SK-N-SH (cell line): ENCODE measurements around the gene ILK. TPM values are rescaled to one million over a fixed set of nuclear protein-coding genes. Genes with fewer than 3 reads are reported as not detected.

ENCODE experiments used
- CTCF ChIA-PET: fragments of 300-600, 350-600 bp; formaldehyde crosslinking; extraction: SDS; loops from one replicate; lab custom pipeline; 2021; lab: Yijun Ruan, JAX
- POLR2A ChIA-PET: fragments of 350-600 bp; sonication (Branson Sonifier 250); formaldehyde crosslinking; extraction: SDS; loops from one replicate; lab custom pipeline; 2020; ENCODE audit warnings: antibody characterized with exemption, inconsistent platforms; lab: Yijun Ruan, JAX
- DNase-seq: peaks from one replicate; pipeline ENCODE4 v3.0.0; 2012
- H2AFZ ChIP-seq: fragments of 200-600 bp; sonication (generic); 2 replicates; pipeline ENCODE4 v1.8.1; 2016; ENCODE audit warnings: antibody characterized with exemption, mild to moderate bottlenecking, low read depth
- H3F3A ChIP-seq: fragments of 200-600 bp; sonication (generic); replicated peaks from 2 replicates; pipeline ENCODE3; 2016; ENCODE audit warnings: antibody characterized with exemption, mild to moderate bottlenecking; ENCODE audit not compliant: insufficient read depth
- H3K27ac ChIP-seq, 2 experiments: fragments of 200-500 bp in 1 of 2; fragments of 200-600 bp in 1 of 2; sonication (Bioruptor generic) in 1 of 2; sonication (generic), shearing (Covaris generic) in 1 of 2; 2 replicates each; pipeline versions ENCODE4 v1.5.1 to v1.6.1; 2014 to 2016; ENCODE audit warnings: low read depth in 2 of 2, inconsistent platforms in 1 of 2, low read length in 1 of 2, mild to moderate bottlenecking in 1 of 2, mixed read lengths in 1 of 2
- H3K27me3 ChIP-seq: fragments of 200-600 bp; sonication (generic), shearing (Covaris generic); 2 replicates; pipeline ENCODE4 v1.6.1; 2016; ENCODE audit warnings: mixed run types; ENCODE audit not compliant: insufficient read depth
- H3K36me3 ChIP-seq, 2 experiments: fragments of 200-500 bp in 1 of 2; fragments of 200-600 bp in 1 of 2; sonication (Bioruptor generic) in 1 of 2; sonication (generic) in 1 of 2; replicated peaks in 1 of 2; 2 replicates each; pipeline versions ENCODE3 to v1.5.1; 2014 to 2016; ENCODE audit warnings: low read length in 1 of 2, mild to moderate bottlenecking in 1 of 2; ENCODE audit not compliant: insufficient read depth in 2 of 2, control insufficient read depth in 1 of 2
- H3K4me1 ChIP-seq, 2 experiments: fragments of 200-500 bp in 1 of 2; fragments of 200-600 bp in 1 of 2; sonication (Bioruptor generic) in 1 of 2; sonication (generic), shearing (Covaris generic) in 1 of 2; 2 replicates each; pipeline versions ENCODE4 v1.5.1 to v1.6.1; 2014 to 2016; ENCODE audit warnings: low read depth in 1 of 2, low read length in 1 of 2, mixed run types in 1 of 2; ENCODE audit not compliant: insufficient read depth in 2 of 2, control insufficient read depth in 1 of 2
- H3K4me2 ChIP-seq: fragments of 200-600 bp; sonication (generic), shearing (Covaris generic); 2 replicates; pipeline ENCODE4 v1.6.1; 2017; ENCODE audit warnings: mixed run types
- H3K4me3 ChIP-seq, 2 experiments: fragments of 200-500 bp in 1 of 2; fragments of 200-600 bp in 1 of 2; sonication (Bioruptor generic) in 1 of 2; sonication (generic), shearing (Covaris generic) in 1 of 2; 2 replicates each; pipeline versions ENCODE4 v1.5.1 to v1.8.1; 2014 to 2016; ENCODE audit warnings: low read depth in 2 of 2, inconsistent platforms in 1 of 2, low read length in 1 of 2, mild to moderate bottlenecking in 1 of 2, mixed read lengths in 1 of 2, moderate library complexity in 1 of 2
- H3K79me2 ChIP-seq: fragments of 200-600 bp; sonication (generic); 2 replicates; pipeline ENCODE4 v1.8.1; 2017; ENCODE audit warnings: mild to moderate bottlenecking; ENCODE audit not compliant: insufficient read depth
- H3K9ac ChIP-seq: fragments of 200-600 bp; sonication (generic); 2 replicates; pipeline ENCODE4 v1.6.1; 2017; ENCODE audit warnings: mixed run types
- H3K9me2 ChIP-seq: fragments of 200-600 bp; sonication (generic); 2 replicates; pipeline ENCODE4 v1.6.1; 2017; ENCODE audit warnings: mixed run types
- H3K9me3 ChIP-seq: fragments of 200-600 bp; sonication (generic); 2 replicates; pipeline ENCODE4 v1.6.1; 2017; ENCODE audit warnings: mixed run types, mild to moderate bottlenecking, moderate library complexity
- H4K20me1 ChIP-seq: fragments of 200-600 bp; sonication (generic); 2 replicates; pipeline ENCODE4 v1.6.1; 2017; ENCODE audit warnings: mild to moderate bottlenecking, mixed run types; ENCODE audit not compliant: insufficient read depth
- CHD2 ChIP-seq: fragments of 150-350 bp; IDR thresholded peaks from 2 replicates; pipeline ENCODE4 v1.6.1; 2018; ENCODE audit warnings: low read length; ENCODE audit not compliant: partially characterized antibody
- ELF1 ChIP-seq: IDR thresholded peaks from 2 replicates; pipeline ENCODE4 v1.4.0; 2012
- EP300 ChIP-seq, 2 experiments: IDR thresholded peaks; 2 replicates each; pipeline versions ENCODE4 v1.4.0 to v1.6.1; 2012; ENCODE audit warnings: borderline replicate concordance in 1 of 2, low read depth in 1 of 2, low read length in 1 of 2
- FOXM1 ChIP-seq: IDR thresholded peaks from 2 replicates; pipeline ENCODE4 v1.4.0; 2012; ENCODE audit warnings: low read depth, mild to moderate bottlenecking
- GABPA ChIP-seq: IDR thresholded peaks from 2 replicates; pipeline ENCODE4 v1.4.0; 2012; ENCODE audit warnings: low read depth, mild to moderate bottlenecking
- IRF3 ChIP-seq: fragments of 150-350 bp; IDR thresholded peaks from 2 replicates; pipeline ENCODE4 v1.6.1; 2016; ENCODE audit warnings: mild to moderate bottlenecking, low read depth, low read length
- MEF2A ChIP-seq: IDR thresholded peaks from 2 replicates; pipeline ENCODE4 v1.4.0; 2012; ENCODE audit warnings: low read depth, borderline replicate concordance
- MXI1 ChIP-seq: IDR thresholded peaks from 2 replicates; pipeline ENCODE4 v1.6.1; 2012; ENCODE audit warnings: mild to moderate bottlenecking, low read depth, low read length, improper control_type of control experiment
- POLR2AphosphoS5 ChIP-seq: IDR thresholded peaks from 2 replicates; pipeline ENCODE4 v1.6.1; 2012; ENCODE audit warnings: low read depth, low read length
- RFX5 ChIP-seq: IDR thresholded peaks from 2 replicates; pipeline ENCODE4 v1.6.1; 2012; ENCODE audit warnings: mild to moderate bottlenecking, improper control_type of control experiment, low read length
- SIN3A ChIP-seq: IDR thresholded peaks from 2 replicates; pipeline ENCODE4 v1.6.1; 2012; ENCODE audit warnings: low read depth, mild to moderate bottlenecking, low read length, moderate library complexity, borderline replicate concordance
- SMC3 ChIP-seq: IDR thresholded peaks from 2 replicates; pipeline ENCODE4 v1.6.1; 2012; ENCODE audit warnings: low read depth, low read length, improper control_type of control experiment
- TCF12 ChIP-seq: IDR thresholded peaks from 2 replicates; pipeline ENCODE4 v1.4.0; 2012
- TEAD4 ChIP-seq: IDR thresholded peaks from 2 replicates; pipeline ENCODE4 v1.4.0; 2012; ENCODE audit warnings: mild to moderate bottlenecking, borderline replicate concordance; ENCODE audit not compliant: insufficient read depth
- ZBTB33 ChIP-seq: IDR thresholded peaks from 2 replicates; pipeline ENCODE4 v1.4.0; 2012; ENCODE audit warnings: low read depth, borderline replicate concordance
- WGBS: methylation state at CpG from one replicate; pipeline ENCODE4 v1.1.6; 2017; ENCODE audit warnings: low lambda C conversion rate; 5-methylcytosine and 5-hydroxymethylcytosine counted together
- polyA plus RNA-seq, 3 experiments: library from polyadenylated mRNA; depleted of rRNA; stranded (reverse); fragments of >200 nt; gene quantifications; 2 replicates each; pipeline ENCODE4 v1.2.3, GENCODE V29; 2012

Gene ILK
- polyA plus RNA-seq, 1 of the 3 experiments (the other 2 are of a cell fraction) = 241 TPM

- peak within 1 kb of the TSS; percentile 58 to 62 for H3K4me3 ChIP-seq
- peak within 1 kb of the TSS in 1 of 2 experiments; percentile 71; a peak in 1 of 4 replicates for H3K27ac ChIP-seq
- ChIA-PET POLR2A (interaction anchor here (1.0 kb wide), 1 partner anchor 9 kb away, joined by 11 read pairs; no protein-coding TSS in a partner anchor), CTCF (interaction anchor here (0.8 to 3.2 kb wide), 4 partner anchors 9 to 124 kb away, joined by 3 to 10 read pairs (median 6); no protein-coding TSS in a partner anchor)
- no peaks in the 10 kb centered on the region for H3K36me3 ChIP-seq
- peaks cover 4% of the 10 kb centered on the region for H3F3A ChIP-seq
- H3K79me2 ChIP-seq = no peaks in the 10 kb centered on the region
- no peaks in the 10 kb centered on the region for H3K9me3 ChIP-seq
- peak within 1 kb of the TSS; percentile 49 for H3K9ac ChIP-seq
- no peaks in the 10 kb centered on the region for H4K20me1 ChIP-seq
- H3K4me1 ChIP-seq = peaks cover 0 to 25% of the 10 kb centered on the region in 2 experiments; a peak in 1 of 4 replicates
- TF ChIP-seq ELF1 (no peak), MXI1 (no peak), POLR2AphosphoS5 (no peak)
- peak; percentile 96 for DNase-seq
- H3K27me3 ChIP-seq = no peaks in the 10 kb centered on the region
- peak within 1 kb of the TSS; percentile 74 for H3K4me2 ChIP-seq
- 29% methylated on average over 28 of the region's 56 CpGs for WGBS
- H2AFZ ChIP-seq = 0 out of 2 replicates have a peak within 1 kb of the TSS, but pooled peaks have one; percentile 79
- H3K9me2 ChIP-seq = no peaks in the 10 kb centered on the region
These were observed 52.4 kb downstream of the ILK start, which contains the start of gene DCHS1 for GRCh38 chr11:6655790-6656583. DCHS1 (minus strand) TSS chr11:6655809; CDS start chr11:6641613, 14,196 bp downstream.

GRCh38 chr11:6656584-6656915 is 53.0 kb downstream of the ILK start:
- no peak overlapping the region for H2AFZ ChIP-seq
- H3K27me3 ChIP-seq = no peaks in the 10 kb centered on the region
- WGBS = 87% methylated on average over 4 of the region's 4 CpGs
- H3K4me2 ChIP-seq = peak overlapping the region; percentile 39
- no peaks in the 10 kb centered on the region for H3K79me2 ChIP-seq
- ChIA-PET POLR2A (no interaction called here), CTCF (interaction anchor here (0.8 to 3.3 kb wide), 4 partner anchors 10 to 49 kb away, joined by 3 to 10 read pairs (median 8); partner anchors contain the start of gene MRPL17)
- H3F3A ChIP-seq = peaks cover 4% of the 10 kb centered on the region
- no peak for DNase-seq
- H3K27ac ChIP-seq = no peak overlapping the region; a peak in 1 of 4 replicates
- no peaks in the 10 kb centered on the region for H3K36me3 ChIP-seq
- H4K20me1 ChIP-seq = no peaks in the 10 kb centered on the region
- TF ChIP-seq IRF3 (no peak), SIN3A (no peak), CHD2 (no peak), EP300 (IDR thresholded peaks at IDR 0.05; ENCODE audit: borderline replicate concordance in 1 of 2, low read depth in 1 of 2, low read length in 1 of 2) (no peak), TEAD4 (no peak), TCF12 (no peak), GABPA (no peak), FOXM1 (no peak), RFX5 (no peak), ZBTB33 (no peak), ELF1 (no peak), SMC3 (no peak), MEF2A (no peak)
- H3K4me1 ChIP-seq = peaks cover 0 to 25% of the 10 kb centered on the region in 2 experiments; a peak in 1 of 4 replicates
- no peak overlapping the region; a peak in 1 of 4 replicates for H3K4me3 ChIP-seq
- no peak overlapping the region for H3K9ac ChIP-seq
- no peaks in the 10 kb centered on the region for H3K9me2 ChIP-seq
- no peaks in the 10 kb centered on the region for H3K9me3 ChIP-seq
